GM23248 (cell line): ENCODE results near the gene MAFF. TPM values are rescaled to one million over a fixed set of nuclear protein-coding genes. Genes with fewer than 3 reads are reported as not detected.
A peak's percentile ranks its signal among the peaks of the same experiment; 100 is the strongest.
"Not testable (repeated sequence)": the region's sequence is repeated elsewhere in the genome, so short reads cannot be mapped to it uniquely, and the experiment has no call there.

ENCODE experiments used
- DNase-seq: peaks from one replicate; pipeline ENCODE4 v3.0.0-alpha.2; 2015
- H2AFZ ChIP-seq: fragments of 200-600 bp; sonication (generic); 2 replicates; pipeline ENCODE4 v1.6.1; 2016; ENCODE audit warnings: antibody characterized with exemption
- H3F3A ChIP-seq: fragments of 200-600 bp; sonication (generic); 2 replicates; pipeline ENCODE4 v1.6.1; 2016; ENCODE audit warnings: mild to moderate bottlenecking, antibody characterized with exemption, mixed run types; ENCODE audit not compliant: insufficient read depth
- H3K27ac ChIP-seq: fragments of 200-600 bp; sonication (generic); 2 replicates; pipeline ENCODE4 v1.5.1; 2016; ENCODE audit warnings: mild to moderate bottlenecking
- H3K27me3 ChIP-seq: fragments of 200-600 bp; sonication (generic); replicated peaks from 2 replicates; pipeline ENCODE4 v1.6.1; 2016; ENCODE audit warnings: mild to moderate bottlenecking; ENCODE audit not compliant: insufficient read depth
- H3K36me3 ChIP-seq: fragments of 200-600 bp; sonication (generic); 2 replicates; pipeline ENCODE4 v1.6.1; 2016; ENCODE audit warnings: low read depth, mild to moderate bottlenecking
- H3K4me1 ChIP-seq: fragments of 200-600 bp; sonication (generic); 2 replicates; pipeline ENCODE4 v1.6.1; 2016; ENCODE audit warnings: mild to moderate bottlenecking; ENCODE audit not compliant: insufficient read depth
- H3K4me2 ChIP-seq: fragments of 200-600 bp; sonication (generic); one replicate; pipeline ENCODE4 v1.6.1; 2016; ENCODE audit warnings: mild to moderate bottlenecking; ENCODE audit not compliant: unreplicated experiment
- H3K4me3 ChIP-seq: fragments of 200-600 bp; sonication (generic); 2 replicates; pipeline ENCODE4 v1.5.1; 2016; ENCODE audit warnings: mild to moderate bottlenecking
- H3K79me2 ChIP-seq: fragments of 200-600 bp; sonication (generic); 2 replicates; pipeline ENCODE4 v1.6.1; 2016; ENCODE audit warnings: mild to moderate bottlenecking; ENCODE audit not compliant: insufficient read depth
- H3K9ac ChIP-seq: fragments of 200-600 bp; sonication (generic); 2 replicates; pipeline ENCODE4 v1.6.1; 2016; ENCODE audit warnings: mild to moderate bottlenecking
- H3K9me2 ChIP-seq: fragments of 200-600 bp; sonication (generic); 2 replicates; pipeline ENCODE4 v1.6.1; 2016; ENCODE audit warnings: mixed run types, mild to moderate bottlenecking, moderate library complexity; ENCODE audit not compliant: insufficient read depth
- H3K9me3 ChIP-seq: fragments of 200-600 bp; sonication (generic); one replicate; pipeline ENCODE4 v1.6.1; 2017; ENCODE audit warnings: low read depth
- H4K20me1 ChIP-seq: fragments of 200-600 bp; sonication (generic); 2 replicates; pipeline ENCODE4 v1.6.0; 2016; ENCODE audit not compliant: insufficient read depth
- EZH2 ChIP-seq: fragments of 200-600 bp; sonication (generic); IDR thresholded peaks from 2 replicates; pipeline ENCODE4 v1.6.1; 2018; ENCODE audit warnings: antibody characterized with exemption, mild to moderate bottlenecking; ENCODE audit not compliant: insufficient read depth, poor library complexity, severe bottlenecking
- EZH2phosphoT487 ChIP-seq: fragments of 200-600 bp; sonication (generic); IDR thresholded peaks from 2 replicates; pipeline ENCODE4 v1.6.1; 2018; ENCODE audit warnings: antibody characterized with exemption, moderate library complexity, mild to moderate bottlenecking, low read depth; ENCODE audit not compliant: insufficient read depth
- WGBS, 2 experiments: methylation state at CpG; one replicate each; pipeline ENCODE4 v1.1.6; 2015 to 2017; ENCODE audit warnings: low lambda C conversion rate in 2 of 2, low coverage in 1 of 2; ENCODE audit errors: missing lambda C conversion rate in 2 of 2; 5-methylcytosine and 5-hydroxymethylcytosine counted together
- in situ Hi-C: fragments of 300-500 bp; cut with MboI; formaldehyde crosslinking; loops from 2 replicates; pipeline ENCODE4 v1.15.0; 2020
- polyA plus RNA-seq: library from polyadenylated mRNA; unstranded; fragments of >200 nt; fragmentation: Nextera tagmentation; extraction: Ambion mirVana; gene quantifications from 2 replicates; pipeline ENCODE4 v1.2.1, GENCODE V29; 2016
- total RNA-seq: library from RNA; depleted of rRNA; stranded (reverse); fragments of >200 nt; shearing (Covaris generic); gene quantifications from 2 replicates; pipeline ENCODE4 v1.2.3, GENCODE V29; 2014

Gene MAFF
- total and polyA plus RNA-seq, 2 experiments from 2014 or later: 34.6 to 68.1 TPM

DNA sequence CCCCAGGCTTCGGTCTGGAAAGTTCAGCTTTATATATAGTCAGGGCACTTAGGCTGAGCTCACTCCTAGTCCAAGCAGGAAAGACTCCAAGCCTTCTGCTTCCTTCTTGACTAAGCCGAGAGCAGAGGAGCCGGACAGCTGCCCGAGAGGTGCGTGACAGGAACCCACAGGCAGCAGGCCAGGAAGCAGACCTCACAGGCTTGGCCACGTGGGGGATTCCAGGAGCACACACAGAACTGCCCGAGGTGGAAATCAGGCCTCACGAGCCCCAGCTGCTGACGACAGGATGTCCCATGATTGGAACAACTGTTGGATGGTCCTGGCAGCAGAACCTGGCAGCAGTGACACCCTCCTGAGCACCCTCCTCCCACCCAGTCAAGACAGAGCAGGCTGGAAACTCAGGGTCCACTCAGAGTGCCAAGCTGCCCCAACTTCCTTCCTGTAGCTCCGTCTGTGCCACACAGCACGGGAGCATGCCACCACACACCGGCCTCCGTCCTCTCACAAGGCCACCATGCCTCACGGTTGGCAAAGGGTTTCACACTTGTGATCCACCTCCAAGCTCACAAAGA, 25.5 kb upstream of the MAFF start:
- Histone ChIP-seq H3K27ac (no peak overlapping the region), H4K20me1 (no peaks in the 10 kb centered on the region), H3K9me3 (no peaks in the 10 kb centered on the region), H3K9me2 (no peaks in the 10 kb centered on the region), H3K36me3 (no peaks in the 10 kb centered on the region), H3K4me1 (peaks cover 41% of the 10 kb centered on the region), H3K79me2 (no peaks in the 10 kb centered on the region), H3K27me3 (no peaks in the 10 kb centered on the region), H3F3A (peaks cover 35% of the 10 kb centered on the region), H3K9ac (no peak overlapping the region), H2AFZ (no peak overlapping the region), H3K4me2 (no peak overlapping the region), H3K4me3 (no peak overlapping the region)
- peak; percentile 30 for DNase-seq
- in situ Hi-C loops: no loop called here
- WGBS, 2 experiments: 83 to 85% methylated on average over 14 of the region's 14 CpGs
- TF ChIP-seq EZH2phosphoT487 (no peak), EZH2 (no peak)

DNA sequence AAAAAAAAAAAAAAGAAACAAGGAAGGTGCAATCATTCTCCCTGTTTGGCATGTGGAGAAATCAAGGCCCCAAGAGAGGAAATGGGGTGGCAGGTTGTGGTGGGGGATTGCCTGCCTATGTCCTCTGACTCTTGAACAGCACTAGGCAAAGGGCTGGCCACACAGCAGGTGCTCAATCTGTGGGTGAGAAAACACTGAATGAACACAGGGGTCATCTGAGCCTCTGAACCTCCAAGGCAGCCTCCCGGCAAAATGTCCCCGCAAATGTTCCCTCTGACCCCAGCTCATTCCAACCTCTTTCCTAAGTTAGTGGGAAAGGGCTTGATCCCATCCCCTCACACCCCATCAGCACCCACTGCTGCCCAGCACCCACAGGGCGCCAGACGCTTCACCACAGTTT, 24.8 kb upstream of the MAFF start:
- no peaks in the 10 kb centered on the region for H3K9me3 ChIP-seq
- H3K9ac ChIP-seq: no peak overlapping the region
- TF ChIP-seq EZH2 (no peak), EZH2phosphoT487 (no peak)
- H3K27ac ChIP-seq: no peak overlapping the region
- 95 to 100% methylated on average over 4 of the region's 4 CpGs for WGBS, 2 experiments
- DNase-seq: no peak
- H2AFZ ChIP-seq: no peak overlapping the region
- H3K9me2 ChIP-seq: no peaks in the 10 kb centered on the region
- in situ Hi-C loops: no loop called here
- H3K79me2 ChIP-seq: no peaks in the 10 kb centered on the region
- no peak overlapping the region for H3K4me3 ChIP-seq
- H3F3A ChIP-seq: peaks cover 35% of the 10 kb centered on the region
- no peak overlapping the region for H3K4me2 ChIP-seq
- H3K27me3 ChIP-seq: no peaks in the 10 kb centered on the region
- no peaks in the 10 kb centered on the region for H4K20me1 ChIP-seq
- no peaks in the 10 kb centered on the region for H3K36me3 ChIP-seq
- peaks cover 42% of the 10 kb centered on the region for H3K4me1 ChIP-seq

DNA sequence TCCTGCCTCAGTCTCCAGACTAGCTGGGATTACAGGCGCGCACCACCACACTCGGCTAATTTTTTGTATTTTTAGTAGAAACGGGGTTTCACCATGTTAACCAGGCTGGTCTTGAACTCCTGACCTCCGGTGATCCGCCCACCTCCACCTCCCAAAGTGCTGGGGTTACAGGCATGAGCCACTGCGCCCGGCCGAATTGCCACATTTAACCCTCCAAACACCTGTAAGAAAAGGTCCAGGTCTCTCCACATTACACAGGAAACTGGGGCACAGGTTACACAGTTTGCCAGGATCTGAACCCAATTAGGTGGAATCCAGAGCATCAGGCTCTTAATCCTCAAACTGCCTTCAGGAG, 24.2 kb upstream of the MAFF start:
- H3K4me2 ChIP-seq: peak overlapping the region; percentile 70
- peak overlapping the region; percentile 33 for H3K9ac ChIP-seq

DNA sequence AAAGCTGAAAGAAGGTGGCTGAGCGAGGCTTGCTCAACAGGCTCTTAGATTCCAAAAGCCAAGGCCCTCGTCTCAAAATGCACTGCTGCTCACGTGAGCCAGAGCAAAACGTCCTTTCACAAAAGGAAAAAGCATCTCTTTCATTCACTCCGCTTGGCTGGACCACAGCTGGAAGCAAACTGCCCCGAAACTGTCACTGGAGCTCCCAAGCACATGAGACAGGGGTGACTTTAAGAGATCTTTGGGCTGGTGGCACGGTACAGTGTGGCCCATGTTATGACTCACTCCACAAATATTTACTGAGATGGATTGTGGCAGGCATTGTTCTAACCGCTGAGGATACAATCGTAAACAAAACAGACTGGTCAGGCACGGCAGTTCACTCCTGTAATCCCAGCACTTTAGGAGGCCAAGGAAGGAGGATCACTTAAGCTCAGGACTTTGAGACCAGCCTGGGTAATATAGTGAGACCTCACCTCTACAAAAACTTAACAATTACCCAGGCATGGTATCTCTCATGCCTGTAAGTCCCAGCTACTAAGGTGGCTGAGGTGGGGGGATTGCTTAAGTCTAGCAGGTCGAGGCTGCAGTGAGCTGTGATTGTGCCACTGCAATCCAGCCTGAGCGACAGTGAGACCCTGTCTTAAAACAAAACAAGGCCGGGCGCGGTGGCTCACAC, 23.7 kb upstream of the MAFF start:
- no peaks in the 10 kb centered on the region for H3K27me3 ChIP-seq
- H3K4me2 ChIP-seq: peak overlapping the region; percentile 70
- no peaks in the 10 kb centered on the region for H3K79me2 ChIP-seq
- H3F3A ChIP-seq: peaks cover 35% of the 10 kb centered on the region
- H4K20me1 ChIP-seq: no peaks in the 10 kb centered on the region
- no peaks in the 10 kb centered on the region for H3K36me3 ChIP-seq
- H3K4me1 ChIP-seq: peaks cover 38% of the 10 kb centered on the region
- no peak for TF ChIP-seq EZH2
- no peak for TF ChIP-seq EZH2phosphoT487
- in situ Hi-C loops: no loop called here
- H3K9ac ChIP-seq: peak overlapping the region; percentile 33
- WGBS, 2 experiments: 24 to 28% methylated on average over 15 of the region's 15 CpGs
- peak overlapping the region; percentile 63 for H2AFZ ChIP-seq
- no peaks in the 10 kb centered on the region for H3K9me2 ChIP-seq
- peak; percentile 87 for DNase-seq
- peak overlapping the region; percentile 73 for H3K27ac ChIP-seq
- H3K4me3 ChIP-seq: 0 out of 2 replicates have a peak overlapping the region, but pooled peaks have one; percentile 9
- no peaks in the 10 kb centered on the region for H3K9me3 ChIP-seq

More for the DNA sequence above, 24.2 kb upstream of the MAFF start:
- H3K27me3 ChIP-seq, H3K9me3 ChIP-seq, H3K9me2 ChIP-seq, H3K79me2 ChIP-seq, DNase-seq, H4K20me1 ChIP-seq, H3K36me3 ChIP-seq, in situ Hi-C loops: not testable (repeated sequence)
- peak overlapping the region; percentile 73 for H3K27ac ChIP-seq
- peak overlapping the region; percentile 63 for H2AFZ ChIP-seq
- H3K4me3 ChIP-seq: 0 out of 2 replicates have a peak overlapping the region, but pooled peaks have one; percentile 9
- 51 to 66% methylated on average over 7 to 9 of the region's 9 CpGs for WGBS, 2 experiments
- peaks cover 35% of the 10 kb centered on the region for H3F3A ChIP-seq
- peaks cover 42% of the 10 kb centered on the region for H3K4me1 ChIP-seq

DNA sequence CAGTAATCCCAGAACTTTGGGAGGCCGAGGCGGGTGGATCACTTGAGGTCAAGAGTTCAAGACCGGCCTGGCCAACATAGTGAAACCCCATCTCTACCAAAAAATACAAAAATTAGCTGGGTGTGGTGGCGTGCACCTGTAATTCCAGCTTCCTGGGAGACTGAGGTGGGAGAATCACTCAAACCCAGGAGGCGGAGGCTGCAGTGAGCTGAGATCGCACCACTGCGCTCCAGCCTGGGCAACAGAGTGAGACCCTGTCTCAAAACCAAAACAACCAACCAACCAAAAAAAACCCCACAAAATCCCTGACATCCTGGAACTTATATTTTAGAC, 23.2 kb upstream of the MAFF start:
- H3K9me3 ChIP-seq, H3K4me2 ChIP-seq, DNase-seq, H3K36me3 ChIP-seq, H3K79me2 ChIP-seq, H3K9ac ChIP-seq, H4K20me1 ChIP-seq, H3K27me3 ChIP-seq, in situ Hi-C loops, H2AFZ ChIP-seq, H3K9me2 ChIP-seq, H3K4me3 ChIP-seq: not testable (repeated sequence)
- 96 to 97% methylated on average over 7 of the region's 7 CpGs for WGBS, 2 experiments
- Histone ChIP-seq H3K27ac (peak overlapping the region; percentile 73), H3F3A (peaks cover 35% of the 10 kb centered on the region), H3K4me1 (peaks cover 36% of the 10 kb centered on the region)
